SK-N-SH treated with all-trans-retinoic acid at 6 μM for 48 hours (cell line): Measurements from ENCODE around the gene NPBWR2.

Experiments used
- ATAC-seq: fragments of 200-7000 bp; cut with Tn5 transposase; 3 replicates; pipeline ENCODE4 v1.9.1; 2020; ENCODE audit warnings: mild to moderate bottlenecking, moderate library complexity
- ARNTL ChIP-seq: fragments of 450-650 bp; formaldehyde crosslinking; IDR thresholded peaks from 2 replicates; pipeline ENCODE4 v1.5.0; 2020; ENCODE audit warnings: low read depth, mild to moderate bottlenecking, moderate library complexity, borderline replicate concordance
- BACH2 ChIP-seq: fragments of 250-450 bp; sonication (Bioruptor Pico); IDR thresholded peaks from 2 replicates; pipeline ENCODE4 v1.9.0; 2021; ENCODE audit warnings: mild to moderate bottlenecking, borderline replicate concordance
- CSDC2 ChIP-seq: fragments of 250-450 bp; sonication (Bioruptor Pico); IDR thresholded peaks from 2 replicates; pipeline ENCODE4 v1.5.0; 2020; ENCODE audit warnings: mild to moderate bottlenecking, moderate library complexity
- ESRRG ChIP-seq: fragments of 250-450 bp; sonication (Bioruptor Pico); IDR thresholded peaks from 2 replicates; pipeline ENCODE4 v1.6.1; 2021; ENCODE audit warnings: mild to moderate bottlenecking
- GLIS3 ChIP-seq: fragments of 250-450 bp; sonication (Bioruptor Pico); IDR thresholded peaks from 2 replicates; pipeline ENCODE4 v1.5.0; 2020; ENCODE audit warnings: mild to moderate bottlenecking, moderate library complexity
- ISL1 ChIP-seq: fragments of 250-450 bp; sonication (Bioruptor Pico); IDR thresholded peaks from 2 replicates; pipeline ENCODE4 v2.1.2; 2022; ENCODE audit warnings: mild to moderate bottlenecking, moderate library complexity
- OSR1 ChIP-seq: fragments of 250-450 bp; sonication (Bioruptor Pico); IDR thresholded peaks from 2 replicates; pipeline ENCODE4 v1.8.0; 2022; ENCODE audit warnings: moderate library complexity, mild to moderate bottlenecking, inconsistent platforms
- PPARA ChIP-seq: fragments of 250-450 bp; sonication (Bioruptor Pico); IDR thresholded peaks from 2 replicates; pipeline ENCODE4 v1.5.0; 2020; ENCODE audit warnings: mild to moderate bottlenecking, borderline replicate concordance
- RARB ChIP-seq: fragments of 250-450 bp; sonication (Bioruptor Pico); IDR thresholded peaks from 2 replicates; pipeline ENCODE4 v1.8.0; 2021; ENCODE audit warnings: mild to moderate bottlenecking, moderate library complexity
- SNAI2 ChIP-seq: fragments of 250-450 bp; sonication (Bioruptor Pico); IDR thresholded peaks from 2 replicates; pipeline ENCODE4 v1.5.0; 2020; ENCODE audit warnings: mild to moderate bottlenecking, moderate library complexity
- TCF4 ChIP-seq: fragments of 250-450 bp; sonication (Bioruptor Pico); IDR thresholded peaks from 2 replicates; pipeline ENCODE4 v1.8.0; 2021; ENCODE audit warnings: mild to moderate bottlenecking, moderate library complexity, borderline replicate concordance
- ZC3H10 ChIP-seq: fragments of 250-450 bp; sonication (Bioruptor Pico); IDR thresholded peaks from 2 replicates; pipeline ENCODE4 v1.5.1; 2021; ENCODE audit warnings: mild to moderate bottlenecking, moderate library complexity
- ZFP30 ChIP-seq: fragments of 450-650 bp; formaldehyde crosslinking; IDR thresholded peaks from 2 replicates; pipeline ENCODE4 v1.5.0; 2022; ENCODE audit warnings: mild to moderate bottlenecking, moderate library complexity
- ZNF70 ChIP-seq: fragments of 450-650 bp; formaldehyde crosslinking; IDR thresholded peaks from 2 replicates; pipeline ENCODE4 v1.5.0; 2020; ENCODE audit warnings: mild to moderate bottlenecking, moderate library complexity
- ZNF8 ChIP-seq: fragments of 450-650 bp; formaldehyde crosslinking; IDR thresholded peaks from 2 replicates; pipeline ENCODE4 v1.5.0; 2020; ENCODE audit warnings: mild to moderate bottlenecking, moderate library complexity
- TF ChIP-seq, protein P1 (sequence below): fragments of 250-450 bp; sonication (Bioruptor Pico); IDR thresholded peaks from 2 replicates; pipeline ENCODE4 v1.5.0; 2020; ENCODE audit warnings: mild to moderate bottlenecking, moderate library complexity
- TF ChIP-seq, protein P2 (sequence below): fragments of 250-450 bp; sonication (Bioruptor Pico); IDR thresholded peaks from 2 replicates; pipeline ENCODE4 v1.8.0; 2021; ENCODE audit warnings: low read depth, mild to moderate bottlenecking, moderate library complexity, borderline replicate concordance
- TF ChIP-seq, protein P3 (sequence below): fragments of 250-450 bp; sonication (Bioruptor Pico); IDR thresholded peaks from 2 replicates; pipeline ENCODE4 v1.5.1; 2021; ENCODE audit warnings: mild to moderate bottlenecking, moderate library complexity
- TF ChIP-seq, protein P4 (sequence below): fragments of 250-450 bp; sonication (Bioruptor Pico); IDR thresholded peaks from 2 replicates; pipeline ENCODE4 v1.8.0; 2020; ENCODE audit warnings: mild to moderate bottlenecking, moderate library complexity, borderline replicate concordance
- TF ChIP-seq, protein P5 (sequence below): fragments of 250-450 bp; sonication (Bioruptor Pico); IDR thresholded peaks from 2 replicates; pipeline ENCODE4 v1.5.1; 2020; ENCODE audit warnings: low read depth, mild to moderate bottlenecking, moderate library complexity

NPBWR2 gene

DNA sequence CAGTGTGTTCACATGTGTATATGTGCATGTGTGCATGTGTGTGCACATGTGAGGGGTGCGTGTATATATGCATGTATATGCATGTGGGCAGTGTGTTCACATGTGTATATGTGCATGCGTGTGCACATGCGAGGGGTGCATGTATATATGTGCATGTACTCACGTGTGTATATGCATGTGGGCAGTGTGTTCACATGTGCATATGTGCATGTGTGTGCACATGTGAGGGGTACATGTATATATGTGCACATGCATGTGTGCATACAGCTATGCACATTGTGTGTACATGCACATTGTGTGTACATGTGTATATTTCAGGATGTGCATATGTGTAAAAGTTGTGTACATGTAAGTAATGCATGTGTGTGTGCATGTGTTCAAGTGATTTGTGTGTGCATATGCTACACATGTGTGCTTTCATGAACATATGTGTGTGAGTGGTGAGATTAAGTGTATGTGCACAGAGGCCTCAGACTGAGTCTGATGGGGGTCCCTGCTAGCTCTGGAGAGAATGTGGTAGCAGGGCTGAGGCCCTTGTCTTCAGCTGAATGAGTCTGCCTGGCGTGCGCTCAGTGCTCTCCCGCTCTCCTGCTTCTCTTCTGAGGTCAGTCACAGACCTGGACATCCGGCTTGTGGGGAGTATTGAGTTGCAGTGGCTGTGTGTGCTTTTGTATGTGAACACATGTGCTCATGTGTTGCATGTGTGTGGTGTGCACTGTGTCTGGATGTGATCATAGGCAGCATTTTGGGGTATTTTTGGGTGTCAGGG is 37.0 kb upstream of the NPBWR2 start (continued):
- TF ChIP-seq, protein P1, sequence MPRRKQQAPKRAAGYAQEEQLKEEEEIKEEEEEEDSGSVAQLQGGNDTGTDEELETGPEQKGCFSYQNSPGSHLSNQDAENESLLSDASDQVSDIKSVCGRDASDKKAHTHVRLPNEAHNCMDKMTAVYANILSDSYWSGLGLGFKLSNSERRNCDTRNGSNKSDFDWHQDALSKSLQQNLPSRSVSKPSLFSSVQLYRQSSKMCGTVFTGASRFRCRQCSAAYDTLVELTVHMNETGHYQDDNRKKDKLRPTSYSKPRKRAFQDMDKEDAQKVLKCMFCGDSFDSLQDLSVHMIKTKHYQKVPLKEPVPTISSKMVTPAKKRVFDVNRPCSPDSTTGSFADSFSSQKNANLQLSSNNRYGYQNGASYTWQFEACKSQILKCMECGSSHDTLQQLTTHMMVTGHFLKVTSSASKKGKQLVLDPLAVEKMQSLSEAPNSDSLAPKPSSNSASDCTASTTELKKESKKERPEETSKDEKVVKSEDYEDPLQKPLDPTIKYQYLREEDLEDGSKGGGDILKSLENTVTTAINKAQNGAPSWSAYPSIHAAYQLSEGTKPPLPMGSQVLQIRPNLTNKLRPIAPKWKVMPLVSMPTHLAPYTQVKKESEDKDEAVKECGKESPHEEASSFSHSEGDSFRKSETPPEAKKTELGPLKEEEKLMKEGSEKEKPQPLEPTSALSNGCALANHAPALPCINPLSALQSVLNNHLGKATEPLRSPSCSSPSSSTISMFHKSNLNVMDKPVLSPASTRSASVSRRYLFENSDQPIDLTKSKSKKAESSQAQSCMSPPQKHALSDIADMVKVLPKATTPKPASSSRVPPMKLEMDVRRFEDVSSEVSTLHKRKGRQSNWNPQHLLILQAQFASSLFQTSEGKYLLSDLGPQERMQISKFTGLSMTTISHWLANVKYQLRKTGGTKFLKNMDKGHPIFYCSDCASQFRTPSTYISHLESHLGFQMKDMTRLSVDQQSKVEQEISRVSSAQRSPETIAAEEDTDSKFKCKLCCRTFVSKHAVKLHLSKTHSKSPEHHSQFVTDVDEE: no peak
- TF ChIP-seq ZNF70 (CRISPR knock-in tag) (no peak), BACH2 (CRISPR knock-in tag) (no peak)
- TF ChIP-seq, protein P2, sequence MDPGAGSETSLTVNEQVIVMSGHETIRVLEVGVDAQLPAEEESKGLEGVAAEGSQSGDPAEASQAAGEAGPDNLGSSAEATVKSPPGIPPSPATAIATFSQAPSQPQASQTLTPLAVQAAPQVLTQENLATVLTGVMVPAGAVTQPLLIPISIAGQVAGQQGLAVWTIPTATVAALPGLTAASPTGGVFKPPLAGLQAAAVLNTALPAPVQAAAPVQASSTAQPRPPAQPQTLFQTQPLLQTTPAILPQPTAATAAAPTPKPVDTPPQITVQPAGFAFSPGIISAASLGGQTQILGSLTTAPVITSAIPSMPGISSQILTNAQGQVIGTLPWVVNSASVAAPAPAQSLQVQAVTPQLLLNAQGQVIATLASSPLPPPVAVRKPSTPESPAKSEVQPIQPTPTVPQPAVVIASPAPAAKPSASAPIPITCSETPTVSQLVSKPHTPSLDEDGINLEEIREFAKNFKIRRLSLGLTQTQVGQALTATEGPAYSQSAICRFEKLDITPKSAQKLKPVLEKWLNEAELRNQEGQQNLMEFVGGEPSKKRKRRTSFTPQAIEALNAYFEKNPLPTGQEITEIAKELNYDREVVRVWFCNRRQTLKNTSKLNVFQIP (CRISPR knock-in tag): no peak
- TF ChIP-seq, all 23 proteins: peak for 0

DNA sequence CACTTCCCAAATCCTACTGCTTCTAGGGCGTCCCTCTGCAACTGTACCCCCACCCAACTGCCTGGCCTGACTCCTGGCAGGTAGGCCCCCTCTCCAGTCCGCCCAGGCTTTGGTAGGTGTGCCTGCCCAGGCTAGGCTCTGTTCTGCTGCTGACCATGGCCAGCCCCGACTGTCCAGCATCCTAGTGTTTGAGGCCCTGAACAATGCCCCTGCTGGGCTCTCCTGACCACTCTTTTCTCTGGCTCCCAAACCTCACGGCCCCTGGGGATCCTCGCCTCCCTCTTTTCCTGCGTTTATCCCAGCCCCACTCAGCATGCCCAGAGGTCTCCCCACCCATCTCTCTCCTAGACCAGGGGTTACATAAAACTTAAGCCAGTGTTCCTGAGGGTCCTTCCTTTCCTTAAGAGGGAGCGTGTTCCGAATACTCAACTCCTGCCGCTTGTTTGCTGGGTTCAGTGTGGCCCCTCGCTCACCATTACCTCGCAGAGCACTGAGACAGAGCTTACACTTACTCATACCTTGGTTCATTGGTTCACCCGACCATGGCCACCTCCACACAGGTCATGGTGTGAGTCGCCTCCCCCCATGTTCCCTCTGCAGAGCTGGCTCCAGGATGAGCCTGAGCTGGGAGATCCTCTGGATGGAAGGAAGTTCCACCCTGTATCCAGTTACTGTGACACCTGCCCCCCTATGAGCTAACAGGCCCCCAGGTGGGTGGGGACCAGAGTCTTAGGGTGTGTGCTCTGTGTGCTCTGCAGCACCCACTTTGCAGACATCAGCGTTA is 35.8 kb upstream of the NPBWR2 start:
- TF ChIP-seq ZNF8 (CRISPR knock-in tag) (no peak), PPARA (CRISPR knock-in tag) (no peak), RARB (CRISPR knock-in tag) (no peak), GLIS3 (no peak)
- TF ChIP-seq, protein P3, sequence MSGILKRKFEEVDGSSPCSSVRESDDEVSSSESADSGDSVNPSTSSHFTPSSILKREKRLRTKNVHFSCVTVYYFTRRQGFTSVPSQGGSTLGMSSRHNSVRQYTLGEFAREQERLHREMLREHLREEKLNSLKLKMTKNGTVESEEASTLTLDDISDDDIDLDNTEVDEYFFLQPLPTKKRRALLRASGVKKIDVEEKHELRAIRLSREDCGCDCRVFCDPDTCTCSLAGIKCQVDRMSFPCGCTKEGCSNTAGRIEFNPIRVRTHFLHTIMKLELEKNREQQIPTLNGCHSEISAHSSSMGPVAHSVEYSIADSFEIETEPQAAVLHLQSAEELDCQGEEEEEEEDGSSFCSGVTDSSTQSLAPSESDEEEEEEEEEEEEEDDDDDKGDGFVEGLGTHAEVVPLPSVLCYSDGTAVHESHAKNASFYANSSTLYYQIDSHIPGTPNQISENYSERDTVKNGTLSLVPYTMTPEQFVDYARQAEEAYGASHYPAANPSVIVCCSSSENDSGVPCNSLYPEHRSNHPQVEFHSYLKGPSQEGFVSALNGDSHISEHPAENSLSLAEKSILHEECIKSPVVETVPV (CRISPR knock-in tag): no peak
- TF ChIP-seq, protein P4, sequence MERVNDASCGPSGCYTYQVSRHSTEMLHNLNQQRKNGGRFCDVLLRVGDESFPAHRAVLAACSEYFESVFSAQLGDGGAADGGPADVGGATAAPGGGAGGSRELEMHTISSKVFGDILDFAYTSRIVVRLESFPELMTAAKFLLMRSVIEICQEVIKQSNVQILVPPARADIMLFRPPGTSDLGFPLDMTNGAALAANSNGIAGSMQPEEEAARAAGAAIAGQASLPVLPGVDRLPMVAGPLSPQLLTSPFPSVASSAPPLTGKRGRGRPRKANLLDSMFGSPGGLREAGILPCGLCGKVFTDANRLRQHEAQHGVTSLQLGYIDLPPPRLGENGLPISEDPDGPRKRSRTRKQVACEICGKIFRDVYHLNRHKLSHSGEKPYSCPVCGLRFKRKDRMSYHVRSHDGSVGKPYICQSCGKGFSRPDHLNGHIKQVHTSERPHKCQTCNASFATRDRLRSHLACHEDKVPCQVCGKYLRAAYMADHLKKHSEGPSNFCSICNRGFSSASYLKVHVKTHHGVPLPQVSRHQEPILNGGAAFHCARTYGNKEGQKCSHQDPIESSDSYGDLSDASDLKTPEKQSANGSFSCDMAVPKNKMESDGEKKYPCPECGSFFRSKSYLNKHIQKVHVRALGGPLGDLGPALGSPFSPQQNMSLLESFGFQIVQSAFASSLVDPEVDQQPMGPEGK: no peak
- ATAC-seq: no peak

DNA sequence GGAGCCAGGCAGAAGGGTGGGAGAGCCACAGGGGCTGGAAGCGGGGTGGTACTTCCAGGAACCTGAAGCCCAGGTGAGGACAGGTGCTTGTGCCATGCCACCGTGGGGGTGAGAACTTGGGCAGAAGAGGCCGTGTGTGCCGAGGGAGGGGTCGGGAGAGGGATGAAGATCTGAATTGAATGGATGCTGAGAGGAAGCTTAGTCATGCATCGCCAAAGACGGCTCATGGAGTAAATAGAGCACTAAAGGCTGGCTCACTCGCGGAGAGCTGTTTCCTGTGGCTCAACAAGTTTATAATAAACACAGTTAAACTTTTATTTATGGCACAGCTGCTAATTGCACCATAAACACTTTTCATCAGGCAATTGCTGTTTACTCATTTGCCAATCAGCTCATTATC is 35.2 kb upstream of the NPBWR2 start:
- no peak for ATAC-seq
- TF ChIP-seq ZNF8 (CRISPR knock-in tag): no peak
- TF ChIP-seq ESRRG (CRISPR knock-in tag): no peak
- TF ChIP-seq, protein P3 (CRISPR knock-in tag): no peak
- TF ChIP-seq ZFP30 (CRISPR knock-in tag): no peak
- TF ChIP-seq CSDC2 (CRISPR knock-in tag): no peak
- TF ChIP-seq, protein P5, sequence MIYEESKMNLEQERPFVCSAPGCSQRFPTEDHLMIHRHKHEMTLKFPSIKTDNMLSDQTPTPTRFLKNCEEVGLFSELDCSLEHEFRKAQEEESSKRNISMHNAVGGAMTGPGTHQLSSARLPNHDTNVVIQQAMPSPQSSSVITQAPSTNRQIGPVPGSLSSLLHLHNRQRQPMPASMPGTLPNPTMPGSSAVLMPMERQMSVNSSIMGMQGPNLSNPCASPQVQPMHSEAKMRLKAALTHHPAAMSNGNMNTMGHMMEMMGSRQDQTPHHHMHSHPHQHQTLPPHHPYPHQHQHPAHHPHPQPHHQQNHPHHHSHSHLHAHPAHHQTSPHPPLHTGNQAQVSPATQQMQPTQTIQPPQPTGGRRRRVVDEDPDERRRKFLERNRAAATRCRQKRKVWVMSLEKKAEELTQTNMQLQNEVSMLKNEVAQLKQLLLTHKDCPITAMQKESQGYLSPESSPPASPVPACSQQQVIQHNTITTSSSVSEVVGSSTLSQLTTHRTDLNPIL (CRISPR knock-in tag): no peak

DNA sequence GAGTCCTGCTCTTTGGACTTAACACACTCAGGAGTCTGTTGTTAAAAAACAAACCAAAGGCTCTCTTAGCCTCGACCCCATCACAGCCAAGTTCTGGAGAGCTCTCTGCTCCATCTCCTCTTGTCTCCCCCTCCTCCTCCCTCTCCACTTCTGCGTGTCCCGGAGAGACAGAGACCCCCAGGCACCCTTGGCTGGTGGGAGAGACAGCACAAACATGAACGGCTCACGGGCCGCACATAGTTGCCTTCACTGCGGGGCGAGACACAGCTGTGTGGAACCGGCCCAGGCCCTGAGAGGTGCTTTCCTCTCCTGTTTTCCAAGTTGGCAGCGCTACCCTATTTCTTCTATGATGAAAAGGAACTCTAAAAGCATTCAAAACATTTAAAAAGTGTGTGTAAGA is 33.6 kb upstream of the NPBWR2 start:
- ATAC-seq: no peak
- TF ChIP-seq GLIS3 (no peak), TCF4 (CRISPR knock-in tag) (no peak), PPARA (CRISPR knock-in tag) (no peak), OSR1 (CRISPR knock-in tag) (no peak), ARNTL (CRISPR knock-in tag) (no peak), ZC3H10 (CRISPR knock-in tag) (no peak), RARB (CRISPR knock-in tag) (no peak), ZFP30 (CRISPR knock-in tag) (no peak), ISL1 (CRISPR knock-in tag) (no peak), ZNF70 (CRISPR knock-in tag) (no peak), CSDC2 (CRISPR knock-in tag) (no peak), SNAI2 (no peak)
- TF ChIP-seq, protein P5 (CRISPR knock-in tag): no peak
- TF ChIP-seq, protein P3 (CRISPR knock-in tag): no peak
